Motor neuron (in vitro differentiated cells): ENCODE data around the gene DGKG. TPM values are rescaled to one million over a fixed set of nuclear protein-coding genes. Genes with fewer than 3 reads are reported as not detected.
A peak's percentile ranks its signal among the peaks of the same experiment; 100 is the strongest.

Experiments
- ATAC-seq, 8 experiments: fragments of 200-7000 bp; cut with Tn5 transposase; replicated peaks in 6 of 8; 2 replicates each; pipeline ENCODE4 v1.8.0; 2021; ENCODE audit warnings: mild to moderate bottlenecking in 8 of 8, moderate library complexity in 8 of 8
- H3K27ac ChIP-seq, 2 donors: fragments of 250-450 bp; sonication (Bioruptor Pico); 2 replicates each; pipeline ENCODE4 v1.9.0; 2021; ENCODE audit warnings: antibody characterized with exemption in 2 of 2, mild to moderate bottlenecking in 2 of 2, moderate library complexity in 1 of 2
- H3K4me1 ChIP-seq, 2 donors: fragments of 250-450 bp; sonication (Bioruptor Pico); replicated peaks in 1 of 2; 2 replicates each; pipeline ENCODE4 v1.6.1; 2021; ENCODE audit warnings: antibody characterized with exemption in 2 of 2, mild to moderate bottlenecking in 2 of 2, moderate library complexity in 1 of 2
- H3K4me3 ChIP-seq, 5 donors: fragments of 250-450 bp; sonication (Bioruptor Pico); 2 replicates each; pipeline ENCODE4 v1.9.0; 2021; ENCODE audit warnings: antibody characterized with exemption in 5 of 5, mild to moderate bottlenecking in 5 of 5, moderate library complexity in 4 of 5
- WGBS, 10 experiments: fragments of 450-650 bp; shearing (Covaris generic); methylation state at CpG; one replicate each; pipeline ENCODE4 v1.0.0; 2022; 5-methylcytosine and 5-hydroxymethylcytosine counted together
- in situ Hi-C, 9 experiments: fragments of 400-800 bp; cut with MboI; loops; one replicate each; pipeline ENCODE4 v1.15.0; 2021; ENCODE audit warnings: low sequenced_read_pairs in 9 of 9, low pct_unique_long_range_greater_than_20kb in 2 of 9; ENCODE audit not compliant: unreplicated experiment in 9 of 9
- total RNA-seq, 8 experiments: library from RNA; unstranded; fragments of 300-600 nt; gene quantifications; 2 replicates each; pipeline versions ENCODE4 v1.2.3 to v1.2.4, GENCODE V29; 2022

Gene DGKG
- total RNA-seq, 8 experiments from 2014 or later: 0.05 to 3.1 (median 0.66) TPM; not detected in 1

DNA sequence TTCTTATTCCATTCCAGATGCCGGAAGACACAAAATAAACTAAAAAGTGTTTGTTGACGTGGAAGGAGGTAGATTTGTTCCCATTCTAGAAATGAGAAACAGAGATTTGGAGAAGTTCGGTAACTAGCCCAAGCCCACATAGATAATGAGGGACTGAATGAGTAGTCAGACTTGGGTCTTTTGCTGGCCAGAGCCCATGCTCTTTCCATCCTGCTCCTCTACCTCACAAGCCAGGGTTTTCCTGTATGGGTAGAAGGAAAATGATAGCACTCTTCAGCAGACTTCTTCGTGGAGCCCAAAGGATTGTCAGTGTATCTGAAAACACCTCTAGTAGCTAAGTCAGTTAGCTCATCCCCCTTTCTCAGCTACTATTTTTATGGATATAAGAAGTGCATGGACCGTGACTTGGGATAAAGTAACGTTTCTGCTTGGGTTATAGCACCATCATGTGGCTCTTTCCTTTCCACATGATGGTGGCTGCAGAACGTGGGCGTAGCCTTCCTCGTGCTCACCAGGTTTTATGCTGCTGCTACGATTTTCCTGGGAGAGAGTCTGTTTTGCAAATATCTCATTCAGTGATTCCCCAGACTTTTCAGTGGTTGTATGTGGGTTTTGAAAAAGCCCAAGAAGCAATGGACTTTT is 84.6 kb downstream of the DGKG start:
- no peak overlapping the region for H3K27ac ChIP-seq
- in situ Hi-C loops: loop anchor here in 2 of 9 experiments (10.0 to 25.0 kb wide), 3 partner anchors 235 to 293 kb away; no protein-coding TSS in a partner anchor
- peak in 7 of 8 experiments; percentile 44 to 99 (median 67) for ATAC-seq
- WGBS, 10 experiments: 0 to 100% (median 35%) methylated on average over 1 to 10 of the region's 10 CpGs
- no peak overlapping the region for H3K4me3 ChIP-seq
- H3K4me1 ChIP-seq: no peaks in the 10 kb centered on the region

- in situ Hi-C loops: loop anchor here in 2 of 9 experiments (10.0 to 25.0 kb wide), 3 partner anchors 237 to 291 kb away; no protein-coding TSS in a partner anchor
- Histone ChIP-seq H3K27ac (no peak overlapping the region), H3K4me1 (no peaks in the 10 kb centered on the region), H3K4me3 (no peak overlapping the region)
- ATAC-seq: no peak
- 47 to 100% (median 95%) methylated on average over 1 to 5 of the region's 5 CpGs; no CpG with 5 or more reads in 4 of the 10 experiments for WGBS, 10 experiments
These were observed 86.6 kb downstream of the DGKG start for GRCh38 chr3:186275436-186275835.

- H3K4me1 ChIP-seq: no peaks in the 10 kb centered on the region
- WGBS, 10 experiments: 78 to 100% (median 100%) methylated on average over 1 to 9 of the region's 16 CpGs; no CpG with 5 or more reads in 2 of the 10 experiments
- no peak overlapping the region for H3K4me3 ChIP-seq
- H3K27ac ChIP-seq: no peak overlapping the region
- ATAC-seq: no peak
- in situ Hi-C loops: loop anchor here in 6 of 9 experiments (10.0 to 25.0 kb wide), 4 partner anchors 261 to 289 kb away; partner anchors contain the start of gene CRYGS (in 3 of the 6)
These were observed 88.4 kb downstream of the DGKG start for GRCh38 chr3:186273586-186273985.

DNA sequence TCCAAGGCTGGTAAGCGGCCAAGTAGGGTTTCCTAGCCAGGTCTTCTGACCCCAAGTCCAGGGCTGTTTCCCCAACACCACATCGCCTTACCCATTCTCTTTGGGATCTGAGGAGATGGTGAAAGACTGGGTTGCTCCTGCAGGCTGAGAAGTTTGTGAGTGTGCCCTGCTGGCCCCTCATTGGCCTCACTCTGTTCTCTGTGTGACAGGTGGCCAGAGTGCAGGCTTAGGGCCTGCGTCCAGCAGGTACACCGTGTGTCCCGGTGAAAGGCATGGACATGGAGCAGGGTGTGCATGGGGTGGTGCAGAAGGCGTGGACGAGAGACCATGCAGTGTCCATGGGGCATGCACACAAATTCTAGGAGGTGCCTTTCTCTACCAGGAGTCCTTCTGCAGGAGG is 91.3 kb downstream of the DGKG start:
- no peak for ATAC-seq
- in situ Hi-C loops: loop anchor here in 6 of 9 experiments (10.0 to 25.0 kb wide), 4 partner anchors 264 to 286 kb away; partner anchors contain the start of gene CRYGS (in 3 of the 6)
- no peak overlapping the region for H3K27ac ChIP-seq
- H3K4me3 ChIP-seq: no peak overlapping the region
- 20 to 100% (median 76%) methylated on average over 1 to 5 of the region's 7 CpGs; no CpG with 5 or more reads in 3 of the 10 experiments for WGBS, 10 experiments
- H3K4me1 ChIP-seq: no peaks in the 10 kb centered on the region

DNA sequence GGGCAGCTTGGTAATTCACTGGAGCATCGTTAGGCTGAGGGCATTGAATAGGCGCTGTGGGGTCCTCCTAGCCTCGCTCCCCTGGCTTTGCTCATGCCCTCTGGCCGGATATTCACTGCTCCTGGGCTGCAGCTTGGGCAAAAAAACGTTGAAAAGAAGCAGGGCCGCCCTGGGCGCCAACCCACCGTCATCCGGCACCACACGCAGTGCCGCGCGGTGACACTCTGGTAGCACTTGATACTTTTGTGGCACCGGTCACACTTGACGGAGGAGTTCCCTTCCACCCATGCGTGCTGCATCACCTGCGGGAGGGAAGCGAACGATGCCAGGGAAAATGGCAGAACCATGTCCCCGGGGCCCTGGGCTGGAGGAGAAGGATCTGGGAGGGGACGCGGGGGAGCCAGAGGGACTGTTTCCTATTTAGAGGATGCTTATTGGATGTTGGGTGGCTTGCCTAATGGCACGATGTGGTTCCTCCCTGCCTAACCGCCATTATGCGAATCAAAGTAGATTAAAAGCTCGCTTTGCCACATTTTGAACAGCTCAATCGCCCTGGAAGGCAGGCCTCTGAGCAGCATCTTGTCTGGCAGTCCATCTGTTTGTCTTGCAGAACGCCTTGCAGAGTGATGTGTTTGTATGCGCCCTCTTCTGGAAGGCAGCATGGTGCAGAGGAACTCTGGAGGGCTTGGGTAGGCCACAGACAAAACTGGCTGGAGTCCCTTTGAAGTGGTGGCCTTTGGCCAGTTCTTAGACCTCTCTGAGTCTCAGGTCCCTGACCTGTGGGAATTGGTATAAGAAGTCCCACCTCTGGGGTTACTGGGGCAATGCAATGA is 93.2 kb downstream of the DGKG start:
- no peak overlapping the region for H3K27ac ChIP-seq
- H3K4me3 ChIP-seq: no peak overlapping the region
- in situ Hi-C loops: loop anchor here in 5 of 9 experiments (25.0 kb wide), 2 partner anchors 268 to 282 kb away; partner anchors contain the start of gene CRYGS (in 3 of the 5)
- ATAC-seq: peak in 3 of 8 experiments; percentile 49 to 76 (median 68)
- 40 to 100% (median 80%) methylated on average over 1 to 17 of the region's 29 CpGs; no CpG with 5 or more reads in 2 of the 10 experiments for WGBS, 10 experiments
- H3K4me1 ChIP-seq: no peaks in the 10 kb centered on the region

DNA sequence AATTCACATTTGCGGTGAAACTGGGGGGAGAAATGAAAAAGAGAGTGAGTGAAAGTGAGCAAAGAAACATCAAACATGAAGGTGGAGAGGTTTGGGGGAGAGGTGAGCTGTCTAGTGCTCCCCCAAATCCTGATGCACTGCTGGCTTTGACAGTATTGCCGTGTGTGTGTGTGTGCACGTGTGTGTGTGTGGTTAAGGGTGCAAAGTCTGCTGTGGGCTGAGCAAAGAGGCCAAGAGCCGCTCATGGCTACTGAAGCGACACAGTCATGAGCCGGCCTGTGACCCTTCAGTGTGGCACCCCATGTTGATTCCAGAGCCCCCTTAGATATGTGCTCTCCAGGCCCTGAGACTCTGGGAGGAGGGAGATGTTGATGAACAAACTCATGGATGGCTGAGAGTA is 94.3 kb downstream of the DGKG start:
- ATAC-seq: no peak
- in situ Hi-C loops: loop anchor here in 5 of 9 experiments (25.0 kb wide), 2 partner anchors 270 to 280 kb away; partner anchors contain the start of gene CRYGS (in 3 of the 5)
- H3K4me1 ChIP-seq: no peaks in the 10 kb centered on the region
- H3K27ac ChIP-seq: no peak overlapping the region
- 48 to 100% (median 80%) methylated on average over 1 to 5 of the region's 6 CpGs; no CpG with 5 or more reads in 5 of the 10 experiments for WGBS, 10 experiments
- H3K4me3 ChIP-seq: no peak overlapping the region

DNA sequence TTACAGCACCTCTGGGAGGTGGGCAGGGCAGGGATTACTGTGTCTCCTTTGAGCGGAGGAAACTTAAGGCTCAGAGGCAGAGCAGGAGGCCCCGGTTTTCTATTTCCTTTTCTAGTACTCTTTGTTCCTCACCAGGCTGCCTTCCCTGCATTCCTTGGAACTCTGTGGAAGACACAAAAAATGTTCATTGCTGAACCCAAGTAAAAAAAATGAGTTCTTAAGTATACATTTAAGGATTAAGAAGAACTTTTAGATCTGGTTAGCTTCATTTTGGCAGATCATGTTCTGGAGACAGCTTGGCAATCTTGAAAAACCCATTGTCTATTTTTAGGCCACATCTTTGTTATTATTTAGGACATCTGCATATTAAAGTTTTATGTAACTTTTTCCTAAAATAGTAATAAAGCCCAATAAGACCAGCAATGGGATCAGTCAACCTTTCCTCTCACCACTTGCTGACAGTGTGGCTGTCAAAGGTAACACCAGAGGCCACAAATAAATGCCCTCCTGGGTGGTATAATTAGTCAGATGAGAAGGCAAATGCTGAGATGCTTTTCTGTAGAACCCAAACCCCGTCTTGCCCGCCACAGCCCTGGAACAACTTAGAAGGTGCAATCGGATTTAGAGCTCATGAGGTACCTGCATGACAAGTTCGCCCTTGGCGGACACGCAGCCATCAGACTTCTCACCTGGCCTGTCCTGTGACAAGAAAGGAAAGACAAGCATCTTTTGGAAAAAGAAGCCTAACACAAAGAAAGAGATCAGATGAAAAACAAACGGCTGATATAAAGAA is 97.2 kb downstream of the DGKG start:
- H3K4me3 ChIP-seq: no peak overlapping the region
- no peak for ATAC-seq
- no peak overlapping the region for H3K27ac ChIP-seq
- in situ Hi-C loops: loop anchor here in 5 of 9 experiments (25.0 kb wide), 2 partner anchors 272 to 278 kb away; partner anchors contain the start of gene CRYGS (in 3 of the 5)
- H3K4me1 ChIP-seq: no peaks in the 10 kb centered on the region
- WGBS, 10 experiments: 17 to 100% (median 83%) methylated on average over 1 to 8 of the region's 9 CpGs

- no peak for ATAC-seq
- H3K27ac ChIP-seq: no peak overlapping the region
These were observed 100.4 kb downstream of the DGKG start for GRCh38 chr3:186261638-186262037.

GRCh38 chr3:186260726-186261125 is 101.3 kb downstream of the DGKG start:
- peaks cover 0 to 6% of the 10 kb centered on the region in 2 donors for H3K4me1 ChIP-seq
- H3K4me3 ChIP-seq: no peak overlapping the region
- in situ Hi-C loops: loop anchor here in 5 of 9 experiments (25.0 kb wide), 2 partner anchors 273 to 277 kb away; partner anchors contain the start of gene CRYGS (in 3 of the 5)
- no peak overlapping the region for H3K27ac ChIP-seq
- no peak for ATAC-seq
- WGBS, 10 experiments: 80 to 100% (median 100%) methylated on average over 1 to 2 of the region's 4 CpGs; no CpG with 5 or more reads in 7 of the 10 experiments

More at GRCh38 chr3:186261638-186262037, 100.4 kb downstream of the DGKG start:
- H3K4me1 ChIP-seq: peaks cover 0 to 6% of the 10 kb centered on the region in 2 donors
- 43 to 100% (median 60%) methylated on average over 1 to 4 of the region's 9 CpGs; no CpG with 5 or more reads in 4 of the 10 experiments for WGBS, 10 experiments
- in situ Hi-C loops: loop anchor here in 5 of 9 experiments (25.0 kb wide), 2 partner anchors 274 to 276 kb away; partner anchors contain the start of gene CRYGS (in 3 of the 5)
- H3K4me3 ChIP-seq: no peak overlapping the region

DNA sequence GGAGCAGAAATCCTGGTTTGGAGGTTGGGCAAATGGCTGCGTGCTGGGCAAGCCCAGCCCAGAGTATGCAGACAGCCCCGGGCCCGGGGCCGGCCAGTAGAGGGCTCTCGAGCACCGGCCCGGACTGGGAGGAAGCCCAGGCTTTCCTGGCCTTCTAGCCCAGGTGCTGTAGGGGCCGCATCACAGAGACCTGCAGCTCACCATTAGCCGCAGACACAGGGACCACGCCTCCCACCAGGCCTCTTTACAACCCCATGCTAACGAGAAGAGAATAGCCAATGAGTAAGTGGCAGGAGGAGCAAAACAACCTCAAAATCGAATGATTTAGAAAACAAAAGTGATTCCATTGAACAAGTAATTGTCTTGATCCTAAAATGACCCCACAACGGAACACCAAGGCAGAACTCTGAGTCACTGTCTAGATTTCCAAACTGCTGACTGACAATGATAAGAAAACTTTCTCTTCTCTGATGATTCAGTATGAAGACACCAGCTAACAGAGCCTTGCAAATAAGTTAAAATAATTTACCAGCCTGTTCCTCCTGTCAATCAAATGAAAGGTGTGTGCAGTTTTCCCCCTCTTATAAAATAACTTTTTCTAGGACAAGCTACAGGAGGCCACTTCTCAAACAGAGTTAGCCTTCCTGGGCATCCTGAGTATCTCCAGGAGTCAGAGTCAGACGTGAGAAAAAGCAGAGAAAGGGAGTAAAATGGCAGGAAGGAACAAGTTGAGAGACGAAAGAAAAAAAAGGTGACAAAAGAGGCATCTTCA is 102.2 kb downstream of the DGKG start:
- H3K4me1 ChIP-seq: peaks cover 0 to 6% of the 10 kb centered on the region in 2 donors
- 9 to 91% (median 52%) methylated on average over 2 to 13 of the region's 15 CpGs; no CpG with 5 or more reads in 1 of the 10 experiments for WGBS, 10 experiments
- ATAC-seq: peak; percentile 93 to 100 (median 100)
- in situ Hi-C loops: loop anchor here in 5 of 9 experiments (10.0 to 25.0 kb wide), 3 partner anchors 272 to 285 kb away; partner anchors contain the start of gene CRYGS (in 4 of the 5)
- H3K4me3 ChIP-seq: no peak overlapping the region
- no peak overlapping the region for H3K27ac ChIP-seq

- in situ Hi-C loops: loop anchor here in 5 of 9 experiments (10.0 to 25.0 kb wide), 3 partner anchors 272 to 286 kb away; partner anchors contain the start of gene CRYGS (in 4 of the 5)
- 0 to 25% (median 20%) methylated on average over 2 to 9 of the region's 12 CpGs; no CpG with 5 or more reads in 7 of the 10 experiments for WGBS, 10 experiments
These were observed 103.1 kb downstream of the DGKG start for GRCh38 chr3:186258968-186259367.

More at GRCh38 chr3:186258968-186259367, 103.1 kb downstream of the DGKG start:
- peak in 3 of 8 experiments; percentile 25 to 62 (median 26) for ATAC-seq
- H3K4me1 ChIP-seq: peaks cover 0 to 6% of the 10 kb centered on the region in 2 donors
- H3K4me3 ChIP-seq: no peak overlapping the region
- H3K27ac ChIP-seq: no peak overlapping the region
